Progenitor cell of endocrine pancreas (in vitro differentiated cells): ENCODE data around the gene IRF1. TPM values are rescaled to one million over a fixed set of nuclear protein-coding genes. Genes with fewer than 3 reads are reported as not detected.

Experiments used
- DNase-seq: peaks from one replicate; pipeline ENCODE4 v3.0.0; 2021; ENCODE audit warnings: low spot score; ENCODE audit not compliant: unreplicated experiment
- H3K27ac Mint-ChIP-seq: 2 replicates; pipeline ENCODE4 v1.8.0; 2021; ENCODE audit warnings: mild to moderate bottlenecking, moderate library complexity, mixed read lengths
- H3K27me3 Mint-ChIP-seq: 2 replicates; pipeline ENCODE4 v1.8.0; 2021; ENCODE audit warnings: mixed read lengths
- H3K36me3 Mint-ChIP-seq: 2 replicates; pipeline ENCODE4 v1.8.0; 2022; ENCODE audit warnings: mixed read lengths; ENCODE audit not compliant: insufficient read depth
- H3K4me1 Mint-ChIP-seq: 2 replicates; pipeline ENCODE4 v1.8.0; 2021; ENCODE audit warnings: low read depth, mixed read lengths
- H3K4me3 Mint-ChIP-seq: 2 replicates; pipeline ENCODE4 v1.8.0; 2021; ENCODE audit warnings: low read depth, mild to moderate bottlenecking, moderate library complexity, mixed read lengths
- H3K9me3 Mint-ChIP-seq: 2 replicates; pipeline ENCODE4 v1.8.0; 2021; ENCODE audit warnings: low read depth, mixed read lengths
- CTCF ChIP-seq: fragments of 200-600 bp; sonication (generic); IDR thresholded peaks from one replicate; pipeline ENCODE4 v1.5.0; 2021; ENCODE audit warnings: antibody characterized with exemption, mild to moderate bottlenecking; ENCODE audit not compliant: unreplicated experiment
- total RNA-seq: library from RNA; stranded (reverse); gene quantifications from 2 replicates; pipeline ENCODE4 v1.2.1, GENCODE V29; 2021

IRF1 gene
- total RNA-seq, 1 donor from 2014 or later: 2.3 TPM

GRCh38 chr5:132471151-132471907 lies 19.2 kb downstream of the IRF1 start:
- Mint-ChIP-seq H3K27me3 (no peaks in the 10 kb centered on the region), H3K4me3 (no peak overlapping the region), H3K36me3 (no peaks in the 10 kb centered on the region), H3K4me1 (peaks cover 6% of the 10 kb centered on the region), H3K9me3 (peaks cover 5% of the 10 kb centered on the region), H3K27ac (no peak overlapping the region)
- DNase-seq: no peak
- no peak for TF ChIP-seq CTCF

GRCh38 chr5:132470596-132470995 lies 20.0 kb downstream of the IRF1 start:
- DNase-seq: no peak
- Mint-ChIP-seq H3K4me3 (no peak overlapping the region), H3K4me1 (peaks cover under 1% of the 10 kb centered on the region), H3K27ac (no peak overlapping the region), H3K36me3 (no peaks in the 10 kb centered on the region), H3K27me3 (no peaks in the 10 kb centered on the region), H3K9me3 (peaks cover 5% of the 10 kb centered on the region)
- TF ChIP-seq CTCF: no peak

GRCh38 chr5:132470010-132470392 lies 20.6 kb downstream of the IRF1 start:
- H3K36me3 Mint-ChIP-seq: no peaks in the 10 kb centered on the region
- peaks cover 1% of the 10 kb centered on the region for H3K27me3 Mint-ChIP-seq
- no peaks in the 10 kb centered on the region for H3K4me1 Mint-ChIP-seq
- peaks cover 5% of the 10 kb centered on the region for H3K9me3 Mint-ChIP-seq
- DNase-seq: no peak
- H3K27ac Mint-ChIP-seq: no peak overlapping the region
- H3K4me3 Mint-ChIP-seq: no peak overlapping the region
- TF ChIP-seq CTCF: no peak

GRCh38 chr5:132469380-132470009 lies 21.1 kb downstream of the IRF1 start:
- TF ChIP-seq CTCF: no peak
- H3K36me3 Mint-ChIP-seq: no peaks in the 10 kb centered on the region
- no peaks in the 10 kb centered on the region for H3K4me1 Mint-ChIP-seq
- no peak for DNase-seq
- H3K4me3 Mint-ChIP-seq: no peak overlapping the region
- peaks cover 5% of the 10 kb centered on the region for H3K9me3 Mint-ChIP-seq
- no peak overlapping the region for H3K27ac Mint-ChIP-seq
- H3K27me3 Mint-ChIP-seq: peaks cover 3% of the 10 kb centered on the region

- Mint-ChIP-seq H3K27ac (no peak overlapping the region), H3K36me3 (no peaks in the 10 kb centered on the region), H3K4me1 (no peaks in the 10 kb centered on the region), H3K4me3 (no peak overlapping the region), H3K9me3 (peaks cover 5% of the 10 kb centered on the region), H3K27me3 (peaks cover 3% of the 10 kb centered on the region)
- no peak for DNase-seq
- no peak for TF ChIP-seq CTCF
These were observed 21.8 kb downstream of the IRF1 start for GRCh38 chr5:132468656-132469379.
